DMS153 treated with DMSO at 0.1 percent for 48 hours (cell line): ENCODE data around the gene POLR3G.

Experiments used
- DNase-seq: peaks from one replicate; lab custom pipeline; 2025; ENCODE audit not compliant: unreplicated experiment; lab: John Stamatoyannopoulos, UW

POLR3G gene

GRCh38 chr5:90503596-90503995 lies 28.9 kb downstream of the POLR3G start:
- DNase-seq = no peak

GRCh38 chr5:90504743-90505142 lies 30.1 kb downstream of the POLR3G start:
- no peak for DNase-seq

- no peak for DNase-seq
Measured at GRCh38 chr5:90506221-90506620, 31.6 kb downstream of the POLR3G start.

DNA sequence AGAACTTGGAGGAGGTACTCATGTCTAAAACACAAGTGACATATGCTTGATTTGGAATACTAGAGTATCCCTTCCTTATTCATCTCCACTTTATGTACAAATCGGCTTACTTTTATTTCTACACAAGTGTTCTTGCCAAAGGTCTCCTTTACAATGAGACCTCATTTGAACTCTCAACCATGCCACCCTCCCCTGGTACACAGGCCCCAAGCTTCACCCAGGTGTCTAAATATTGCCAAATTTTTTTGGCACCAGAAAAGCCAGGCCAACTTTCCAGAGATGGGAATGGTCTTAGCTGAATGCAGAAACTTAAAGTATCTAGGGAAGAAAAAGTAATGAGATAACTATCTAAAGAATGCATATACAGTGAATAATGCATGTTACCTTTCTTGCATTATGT lies 35.8 kb downstream of the POLR3G start:
- DNase-seq = no peak

DNA sequence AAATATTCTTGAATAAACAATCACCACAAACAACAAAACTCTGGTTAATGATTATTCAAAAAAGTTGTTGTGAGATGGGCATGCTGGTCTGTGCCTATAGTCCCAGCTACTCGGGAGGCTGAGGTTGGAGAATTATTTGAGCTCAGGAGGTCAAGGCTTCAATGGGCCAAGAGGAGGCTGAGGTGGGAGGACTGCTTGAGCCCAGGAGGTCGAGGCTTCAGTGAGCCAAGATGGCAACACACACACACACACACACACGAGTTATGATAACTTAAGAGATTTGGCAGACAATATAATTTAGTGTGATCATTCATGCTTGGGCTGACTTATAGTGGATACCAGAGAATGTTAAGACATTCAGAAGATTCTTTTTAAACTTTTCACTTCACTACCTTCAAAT lies 39.9 kb downstream of the POLR3G start:
- no peak for DNase-seq

DNA sequence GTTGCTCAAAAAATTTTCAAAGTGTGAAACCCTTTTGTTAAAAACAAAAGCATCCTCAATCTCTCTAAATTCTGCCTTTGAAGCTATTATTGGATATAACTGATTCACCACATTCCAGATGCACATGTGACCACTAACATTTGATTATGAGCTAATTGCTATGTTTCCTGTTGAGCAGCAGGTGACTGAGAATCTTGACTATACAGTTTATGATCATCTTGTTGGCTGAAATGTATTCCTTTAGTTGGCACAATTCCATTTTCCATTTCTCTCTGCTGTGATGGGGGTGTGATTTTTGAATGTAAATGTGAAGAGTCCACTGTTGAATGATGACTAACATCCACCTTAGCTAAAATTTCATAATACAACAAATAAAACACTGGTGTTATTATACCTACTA lies 44.0 kb downstream of the POLR3G start:
- DNase-seq = peak; percentile 57

- peak; percentile 57 for DNase-seq
Measured at GRCh38 chr5:90519081-90519480, 44.4 kb downstream of the POLR3G start.

DNA sequence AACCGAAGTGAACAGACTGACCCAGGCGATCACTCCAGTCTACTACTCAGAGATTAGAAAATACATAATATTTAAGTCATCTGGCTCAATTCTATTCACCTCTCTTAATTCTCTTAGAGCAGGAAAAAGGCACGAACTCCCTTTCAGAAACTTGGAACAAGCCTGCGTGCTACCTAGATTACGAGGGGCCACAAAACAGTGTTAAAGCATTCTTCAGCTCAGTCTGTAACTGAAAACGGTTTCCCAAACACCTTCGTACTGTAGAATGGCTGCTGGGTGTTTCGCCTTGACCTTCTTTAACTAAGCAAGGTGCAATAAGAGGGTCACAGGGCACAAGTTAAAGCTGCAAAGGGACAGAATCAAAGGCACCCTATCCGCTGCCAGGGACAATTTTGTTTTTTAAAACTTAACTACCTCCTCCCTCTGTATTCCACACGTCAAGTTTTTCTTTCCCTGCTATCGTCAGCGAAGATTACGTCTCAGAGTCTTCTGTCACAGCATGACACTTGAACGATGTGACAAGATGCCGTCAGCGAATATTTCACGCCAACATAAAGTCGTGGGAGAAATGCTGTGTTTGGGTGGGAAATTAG lies 54.0 kb downstream of the POLR3G start:
- DNase-seq = no peak

GRCh38 chr5:90529194-90529938 lies 54.7 kb downstream of the POLR3G start, which contains the start of gene LYSMD3:
LYSMD3 (minus strand) TSS chr5:90529584; CDS start chr5:90525289, 4,295 bp downstream.
- peak; percentile 73 for DNase-seq

GRCh38 chr5:90529939-90530677 lies 55.4 kb downstream of the POLR3G start:
- peak; percentile 6 for DNase-seq

DNA sequence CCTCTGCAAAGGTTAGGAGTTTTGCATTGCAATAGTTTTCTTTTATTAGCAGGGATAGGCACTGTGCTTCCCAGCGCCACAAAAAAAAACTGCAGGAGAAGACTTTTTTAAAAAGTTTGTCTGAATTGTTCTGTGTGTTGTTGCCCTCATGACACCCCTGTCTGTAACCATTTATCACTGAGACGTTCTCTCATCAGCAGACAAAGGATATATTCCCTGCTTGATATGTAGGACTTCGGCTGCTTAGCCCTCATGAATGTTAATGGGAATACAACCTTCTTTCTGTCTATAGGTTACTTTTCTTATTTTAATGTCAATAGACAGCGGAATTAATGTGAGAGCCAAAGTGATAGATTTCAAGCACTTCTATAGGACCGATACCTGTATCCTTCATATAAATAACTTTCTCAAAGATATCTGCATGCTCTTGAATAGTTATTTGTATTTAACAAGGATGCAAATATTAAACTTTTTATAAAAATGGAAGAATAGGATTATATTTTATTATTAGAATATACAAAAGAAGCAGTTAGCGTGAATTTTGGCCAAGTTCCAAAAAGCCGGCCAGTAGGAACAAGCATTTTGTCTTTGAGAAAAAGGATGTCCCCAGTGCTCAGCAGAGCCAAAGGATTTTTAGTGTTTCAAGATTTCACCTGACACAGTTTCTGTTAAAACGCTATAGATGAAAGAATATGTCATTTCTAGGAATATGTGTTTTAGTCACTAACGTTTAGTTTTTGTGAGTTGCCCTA lies 56.2 kb downstream of the POLR3G start:
- DNase-seq = no peak

DNA sequence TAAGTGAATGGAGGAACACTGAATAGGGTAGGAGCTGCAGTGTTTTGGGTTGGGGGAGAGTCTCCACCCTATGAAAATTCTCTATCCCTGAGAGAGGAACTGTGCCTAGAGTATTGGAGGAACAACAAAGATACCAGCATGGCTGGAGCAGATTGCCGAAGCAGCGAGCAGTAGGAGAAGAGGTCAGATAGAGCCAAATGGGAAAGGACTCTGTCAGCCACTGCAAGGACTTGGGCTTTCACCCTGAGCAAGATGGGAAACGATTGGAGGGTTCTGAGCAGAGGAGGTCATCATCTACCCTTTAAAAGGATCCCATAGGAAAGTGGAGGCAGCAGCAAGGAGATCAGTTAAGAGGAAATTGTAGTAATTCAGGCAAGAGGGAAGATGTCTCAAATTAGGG lies 59.1 kb downstream of the POLR3G start:
- no peak for DNase-seq

DNA sequence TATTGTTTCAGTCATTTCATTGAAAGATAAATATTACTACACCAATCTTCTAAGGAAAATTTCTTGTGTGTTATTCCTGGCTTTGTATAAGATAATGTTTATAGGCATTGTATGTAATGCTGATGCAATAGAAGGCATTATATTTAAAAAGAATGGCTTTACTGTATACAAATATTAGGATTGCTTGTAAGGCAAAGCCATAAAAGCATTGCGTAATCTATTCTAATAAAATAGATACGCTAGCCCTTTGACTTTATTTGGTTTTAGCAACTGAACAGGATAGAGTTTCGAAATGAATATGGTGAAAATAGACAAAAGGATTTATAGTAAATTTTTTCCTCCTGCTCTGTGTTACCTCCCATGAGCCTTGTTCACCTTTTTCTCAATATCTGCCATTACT lies 60.3 kb downstream of the POLR3G start:
- no peak for DNase-seq

- no peak for DNase-seq
Measured at GRCh38 chr5:90542827-90543519, 68.3 kb downstream of the POLR3G start.

DNA sequence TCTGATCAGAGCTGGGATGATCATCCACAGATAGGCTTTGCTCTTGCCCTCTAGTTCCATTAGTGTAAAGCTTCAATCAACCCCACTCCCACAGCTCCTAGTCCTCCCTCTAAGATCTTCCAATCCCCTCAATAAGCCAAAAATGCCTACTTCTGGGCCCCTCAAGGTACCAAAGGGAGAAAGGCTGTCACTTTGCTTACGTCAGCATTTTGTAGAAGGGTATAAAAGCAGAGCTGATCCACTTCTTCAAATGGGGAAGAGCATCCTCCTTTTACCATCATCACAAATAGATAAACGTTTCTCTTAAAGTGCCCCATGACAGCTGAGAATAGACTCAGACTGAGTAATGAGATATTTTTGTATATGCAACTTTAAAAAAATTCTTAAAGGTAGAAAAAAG lies 70.8 kb downstream of the POLR3G start:
- no peak for DNase-seq

- DNase-seq = no peak
Measured at GRCh38 chr5:90546216-90546837, 71.7 kb downstream of the POLR3G start.

DNA sequence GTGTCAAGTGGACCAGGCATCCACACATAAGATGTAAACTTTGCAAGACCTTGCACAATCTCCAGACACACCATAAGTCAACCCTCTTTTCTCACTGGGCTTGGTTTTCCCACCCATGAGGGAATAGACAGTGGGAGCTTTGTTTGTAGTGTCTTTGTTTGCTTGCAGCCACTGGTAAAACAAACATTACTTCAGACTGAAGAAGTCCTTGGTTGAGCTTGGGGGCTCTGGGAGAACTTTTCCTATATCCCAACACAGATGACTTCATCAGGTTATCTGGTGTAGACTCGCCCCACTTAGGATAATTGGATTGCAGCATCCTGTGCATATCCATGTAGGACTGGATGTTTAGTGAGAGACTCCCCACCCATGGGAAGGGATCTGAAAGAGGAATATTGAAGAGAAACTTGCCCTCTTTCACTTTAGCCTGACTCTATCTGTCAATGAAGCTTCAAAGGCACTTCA lies 72.4 kb downstream of the POLR3G start:
- no peak for DNase-seq

GRCh38 chr5:90548069-90548593 lies 73.5 kb downstream of the POLR3G start:
- DNase-seq = peak; percentile 54

DNA sequence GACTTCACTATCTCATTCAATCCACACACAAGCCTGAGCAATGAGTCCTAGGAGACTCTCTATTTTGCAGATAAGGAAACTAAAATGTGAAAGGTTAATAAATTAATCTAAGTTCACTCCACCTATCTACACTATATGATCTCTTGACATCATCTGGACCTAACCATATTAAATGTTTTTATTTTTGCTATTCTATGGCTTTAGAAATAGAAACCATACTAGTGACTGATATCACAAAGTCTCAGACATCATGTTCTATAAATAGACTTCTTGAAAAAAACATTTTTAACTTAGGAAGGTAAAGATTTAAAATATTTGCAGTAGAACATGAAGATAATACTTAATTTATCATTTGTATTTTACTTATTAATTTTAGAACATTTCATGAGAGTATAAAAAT lies 74.6 kb downstream of the POLR3G start:
- no peak for DNase-seq

DNA sequence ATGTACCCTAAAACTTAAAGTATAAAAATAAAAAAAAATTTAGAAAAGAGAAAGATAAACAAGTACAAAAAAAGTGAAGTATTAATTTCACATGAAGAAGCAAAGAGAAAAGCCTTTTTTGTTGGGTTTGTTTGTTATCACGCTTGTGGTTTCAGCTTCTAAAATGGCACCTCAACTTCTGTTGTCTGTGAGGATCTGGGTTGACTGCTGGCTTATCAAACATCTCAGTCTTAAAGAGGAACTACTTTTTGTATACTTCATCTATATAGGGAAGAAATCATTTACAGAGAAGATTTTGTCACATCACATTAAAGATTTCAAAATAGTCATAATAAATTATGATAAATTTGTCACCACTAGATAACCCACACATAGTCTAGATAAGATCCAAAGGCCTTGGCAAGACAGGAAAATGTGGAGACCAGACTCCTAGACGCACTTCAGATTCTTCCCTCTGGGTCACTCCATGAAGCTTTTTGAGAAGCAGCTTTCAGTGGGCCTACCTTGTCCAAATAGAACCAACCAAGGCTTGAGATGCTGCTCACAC lies 75.1 kb downstream of the POLR3G start:
- DNase-seq = no peak
